Mucosa of rectum (tissue), 2 donors: Measurements from ENCODE around the gene SNRPF.

Experiments used
- H3K27ac ChIP-seq, 2 donors: one replicate each; pipeline ENCODE4 v1.7.0; 2013; ENCODE audit warnings: inconsistent platforms in 2 of 2, low read depth in 2 of 2, low read length in 2 of 2
- H3K27me3 ChIP-seq, 2 donors: one replicate each; pipeline ENCODE4 v1.7.0; 2013; ENCODE audit warnings: low read length in 2 of 2; ENCODE audit not compliant: control insufficient read depth in 2 of 2, insufficient read depth in 2 of 2
- H3K36me3 ChIP-seq, 2 donors: one replicate each; pipeline ENCODE4 v1.7.0; 2013; ENCODE audit warnings: low read length in 2 of 2; ENCODE audit not compliant: control insufficient read depth in 2 of 2, insufficient read depth in 2 of 2
- H3K4me1 ChIP-seq, 2 donors: one replicate each; pipeline ENCODE4 v1.7.0; 2013; ENCODE audit warnings: low read length in 2 of 2, mild to moderate bottlenecking in 1 of 2; ENCODE audit not compliant: control insufficient read depth in 2 of 2, insufficient read depth in 2 of 2
- H3K4me3 ChIP-seq, 2 donors: one replicate each; pipeline ENCODE4 v1.7.0; 2013; ENCODE audit warnings: low read length in 2 of 2
- H3K9ac ChIP-seq, 2 donors: one replicate each; pipeline ENCODE4 v1.7.0; 2013; ENCODE audit warnings: low read length in 2 of 2, low read depth in 1 of 2, mild to moderate bottlenecking in 1 of 2
- H3K9me3 ChIP-seq, 2 donors: one replicate each; pipeline ENCODE4 v1.7.0; 2013; ENCODE audit warnings: low read length in 2 of 2; ENCODE audit not compliant: control insufficient read depth in 2 of 2
- donor health status: healthy.
- donor health status: Normal muscosa, but diverticular disease.

The SNRPF gene

DNA sequence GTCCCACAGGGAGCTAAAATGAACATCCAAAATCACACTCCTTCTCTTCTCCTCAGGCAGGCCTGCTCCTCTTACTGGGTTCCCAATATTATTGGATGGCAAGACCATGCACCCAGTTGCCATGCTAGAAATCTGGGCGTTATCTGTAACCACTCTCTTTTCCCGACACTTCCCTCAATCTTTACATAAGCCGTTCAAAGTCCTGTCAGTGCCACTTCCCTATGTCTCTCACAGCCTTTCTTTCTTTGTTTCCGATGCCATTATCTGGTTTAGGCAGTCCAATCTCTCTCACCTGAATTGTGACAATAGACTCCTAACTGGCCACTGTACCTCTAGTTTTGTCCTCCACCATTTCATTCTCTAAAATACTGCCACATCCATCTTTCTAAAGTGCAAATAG, 24.1 kb downstream of the SNRPF start:
- H3K4me1 ChIP-seq: peaks cover 0 to 7% of the 10 kb centered on the region in 2 donors
- no peak overlapping the region for H3K27ac ChIP-seq
- H3K36me3 ChIP-seq: no peaks in the 10 kb centered on the region
- no peak overlapping the region for H3K9ac ChIP-seq
- H3K27me3 ChIP-seq: peaks cover 0 to 3% of the 10 kb centered on the region in 2 donors
- peaks cover 0 to 2% of the 10 kb centered on the region in 2 donors for H3K9me3 ChIP-seq
- no peak overlapping the region for H3K4me3 ChIP-seq

DNA sequence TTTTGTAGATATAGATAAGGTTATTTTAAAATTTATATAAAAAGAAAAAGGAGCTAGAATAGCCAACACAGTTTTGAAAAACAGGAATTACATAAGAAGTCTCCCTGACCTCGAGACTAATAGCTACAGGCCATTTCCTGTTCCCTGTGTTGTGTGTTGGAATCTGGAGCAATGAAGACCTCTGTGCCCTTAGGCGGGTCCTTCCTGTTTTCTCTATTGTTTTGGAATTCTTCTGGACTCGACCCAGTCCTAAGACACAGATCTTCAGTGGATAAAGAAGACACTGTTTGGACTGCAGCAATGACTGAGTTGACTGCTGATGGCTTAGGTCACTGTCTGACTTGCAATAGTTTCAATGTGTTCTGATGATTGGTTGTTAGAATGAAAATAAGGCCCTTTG, 26.2 kb downstream of the SNRPF start:
- Histone ChIP-seq H3K36me3 (no peaks in the 10 kb centered on the region), H3K4me1 (peaks cover 0 to 7% of the 10 kb centered on the region in 2 donors), H3K27ac (no peak overlapping the region), H3K9ac (no peak overlapping the region), H3K27me3 (peaks cover 0 to 3% of the 10 kb centered on the region in 2 donors), H3K4me3 (no peak overlapping the region), H3K9me3 (peaks cover 0 to 2% of the 10 kb centered on the region in 2 donors)

DNA sequence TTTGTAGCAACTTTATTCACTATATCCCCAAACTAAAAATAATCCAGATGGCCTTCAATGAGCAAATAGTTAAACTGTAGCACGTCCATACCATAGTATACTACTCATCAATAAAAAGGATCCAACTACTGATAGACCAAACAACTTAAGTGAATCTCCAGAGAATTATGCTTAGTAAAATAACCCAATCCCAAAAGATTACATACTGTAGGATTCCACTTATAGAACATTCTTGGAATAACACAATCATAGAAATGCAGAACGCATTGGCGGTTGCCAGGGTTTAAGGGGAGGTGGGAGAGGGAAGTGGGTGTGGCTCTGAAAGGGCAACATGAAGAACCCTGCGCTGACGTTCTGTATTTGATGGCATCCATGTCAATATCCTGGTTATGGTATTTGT, 28.6 kb downstream of the SNRPF start:
- Histone ChIP-seq H3K9me3 (peaks cover 0 to 2% of the 10 kb centered on the region in 2 donors), H3K4me3 (no peak overlapping the region), H3K9ac (no peak overlapping the region), H3K36me3 (no peaks in the 10 kb centered on the region), H3K4me1 (peaks cover 0 to 4% of the 10 kb centered on the region in 2 donors), H3K27me3 (peaks cover 0 to 3% of the 10 kb centered on the region in 2 donors), H3K27ac (no peak overlapping the region)

DNA sequence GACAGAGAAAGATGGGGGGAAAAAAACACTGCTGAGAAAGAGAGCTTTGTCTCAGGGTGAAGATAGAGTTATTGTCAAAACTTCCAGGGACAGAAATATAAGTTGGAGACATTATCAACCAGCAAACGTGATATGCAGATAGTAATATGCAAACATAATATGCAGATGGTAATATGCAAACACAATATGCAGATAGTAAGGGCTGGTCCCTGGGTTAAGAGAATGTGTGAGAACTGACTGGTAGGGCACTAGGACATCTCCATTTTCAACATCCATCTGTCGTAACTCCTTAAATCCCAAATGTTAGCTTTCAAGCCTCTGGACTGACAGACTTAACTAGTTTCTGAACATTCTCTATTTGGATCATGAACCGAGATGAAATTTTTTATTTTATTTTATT, 32.2 kb downstream of the SNRPF start:
- no peak overlapping the region for H3K4me3 ChIP-seq
- no peaks in the 10 kb centered on the region for H3K27me3 ChIP-seq
- no peak overlapping the region for H3K27ac ChIP-seq
- H3K36me3 ChIP-seq: no peaks in the 10 kb centered on the region
- H3K9ac ChIP-seq: no peak overlapping the region
- no peaks in the 10 kb centered on the region for H3K4me1 ChIP-seq
- no peaks in the 10 kb centered on the region for H3K9me3 ChIP-seq

DNA sequence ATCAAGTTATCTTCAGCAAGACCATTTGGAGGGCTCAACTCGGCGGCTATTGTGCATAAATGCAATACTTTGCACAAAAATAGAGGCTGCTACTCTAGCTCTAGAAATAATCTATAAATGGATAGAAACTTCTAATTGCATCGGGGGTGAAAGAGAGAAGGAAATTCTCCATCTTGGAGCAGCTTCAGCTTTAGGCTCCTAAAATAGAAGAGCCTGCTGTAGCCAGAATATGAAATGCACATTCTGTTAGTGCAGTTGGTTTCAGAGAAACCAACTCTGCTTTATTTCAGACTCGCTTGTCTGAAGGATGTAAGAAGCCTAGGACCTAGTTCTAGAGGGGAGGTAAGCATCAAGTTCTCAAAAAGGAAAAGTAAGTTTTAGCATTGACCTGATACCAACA, 38.1 kb downstream of the SNRPF start:
- Histone ChIP-seq H3K9me3 (no peaks in the 10 kb centered on the region), H3K36me3 (no peaks in the 10 kb centered on the region), H3K27me3 (peaks cover 0 to 2% of the 10 kb centered on the region in 2 donors)

DNA sequence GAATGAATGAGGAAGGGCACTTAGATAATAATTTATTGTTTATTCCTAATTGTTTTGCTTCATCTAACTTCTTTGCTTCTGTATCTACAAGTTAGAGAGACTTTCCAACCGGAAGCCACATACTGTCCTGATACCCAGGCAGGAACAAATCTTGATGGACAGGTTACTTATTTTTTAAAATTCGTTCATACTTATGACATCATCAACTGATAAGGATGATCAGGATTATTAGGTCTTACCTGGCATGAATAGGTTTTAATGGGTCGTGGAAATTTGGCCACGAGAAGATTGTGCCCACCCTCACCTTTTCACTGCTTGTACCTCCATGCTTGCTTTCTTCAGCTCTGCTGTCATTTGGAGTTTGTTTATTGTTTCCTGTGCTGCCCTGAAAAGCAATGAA, 39.3 kb downstream of the SNRPF start:
- Histone ChIP-seq H3K9me3 (no peaks in the 10 kb centered on the region), H3K4me3 (no peak overlapping the region), H3K27ac (no peak overlapping the region), H3K27me3 (peaks cover 0 to 2% of the 10 kb centered on the region in 2 donors), H3K4me1 (no peaks in the 10 kb centered on the region), H3K36me3 (no peaks in the 10 kb centered on the region), H3K9ac (no peak overlapping the region)

More for the DNA sequence above, 38.1 kb downstream of the SNRPF start:
- Histone ChIP-seq H3K9ac (no peak overlapping the region), H3K27ac (no peak overlapping the region), H3K4me3 (no peak overlapping the region), H3K4me1 (no peaks in the 10 kb centered on the region)

DNA sequence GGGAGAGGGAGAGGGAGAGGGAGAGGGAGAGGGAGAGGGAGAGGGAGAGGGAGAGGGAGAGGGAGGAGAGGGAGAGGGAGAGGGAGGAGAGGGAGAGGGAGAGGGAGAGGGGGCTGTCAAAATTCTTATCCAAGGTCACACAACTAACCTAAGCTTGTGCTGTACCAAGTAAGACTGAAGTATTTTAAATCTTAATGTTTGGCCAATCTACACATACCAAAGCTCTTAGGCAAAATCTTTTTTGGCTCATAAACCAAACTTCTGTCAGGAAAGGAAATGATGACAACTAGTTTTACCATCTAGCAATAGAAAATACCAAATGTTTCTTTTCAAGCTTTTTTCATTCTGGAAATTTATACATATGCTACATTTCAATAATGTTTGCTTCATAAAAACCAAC, 49.8 kb downstream of the SNRPF start:
- Histone ChIP-seq H3K9ac (no peak overlapping the region), H3K4me3 (no peak overlapping the region), H3K27me3 (no peaks in the 10 kb centered on the region), H3K4me1 (no peaks in the 10 kb centered on the region), H3K27ac (no peak overlapping the region), H3K36me3 (no peaks in the 10 kb centered on the region), H3K9me3 (no peaks in the 10 kb centered on the region)

DNA sequence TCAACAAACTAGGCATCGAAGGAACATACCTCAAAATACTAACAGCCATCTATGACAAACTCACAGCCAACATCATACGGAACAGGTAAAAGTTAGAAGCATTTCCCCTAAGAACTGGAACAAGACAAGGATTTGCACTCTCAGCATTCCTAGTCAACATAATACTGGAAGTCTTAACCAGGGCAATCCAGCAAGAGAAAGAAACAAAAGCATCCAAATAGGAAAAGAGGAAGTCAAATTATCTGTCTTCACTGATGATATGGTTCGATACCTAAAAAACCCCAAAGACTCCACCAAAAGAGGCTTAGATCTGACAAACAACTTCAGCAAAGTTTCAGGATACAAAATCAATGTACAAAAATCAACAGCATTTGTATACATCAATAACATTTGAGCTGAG, 51.1 kb downstream of the SNRPF start:
- no peaks in the 10 kb centered on the region for H3K27me3 ChIP-seq
- no peak overlapping the region for H3K27ac ChIP-seq
- no peaks in the 10 kb centered on the region for H3K4me1 ChIP-seq
- H3K9ac ChIP-seq: no peak overlapping the region
- H3K36me3 ChIP-seq: no peaks in the 10 kb centered on the region
- H3K9me3 ChIP-seq: no peaks in the 10 kb centered on the region
- no peak overlapping the region for H3K4me3 ChIP-seq
